HTR-8/SVneo (cell line): Measurements from ENCODE around the gene FTL.

Source experiments
- DNase-seq: peaks from one replicate; pipeline ENCODE4 v3.0.0; 2011; ENCODE audit warnings: low spot score, mixed read lengths; ENCODE audit not compliant: insufficient read length
- FAIRE-seq: peaks from 2 replicates; lab custom pipeline; 2011; peaks lifted over from hg19 to GRCh38; lab: Jason Lieb, UNC

The FTL gene

GRCh38 chr19:49016067-49016839 is 51.1 kb downstream of the FTL start:
- DNase-seq (no peak), FAIRE-seq (no peak)
